GM18868 (cell line): ENCODE results near the gene PXT1.

ENCODE experiments used
- ATAC-seq: cut with Tn5 transposase; IDR thresholded peaks from one replicate; pipeline ENCODE4 v1.9.1; 2021; ENCODE audit warnings: mild to moderate bottlenecking, moderate library complexity; ENCODE audit not compliant: unreplicated experiment

Gene PXT1

GRCh38 chr6:36349240-36349639, 93.4 kb downstream of the PXT1 start:
- ATAC-seq, result no peak

GRCh38 chr6:36347621-36348020, 95.0 kb downstream of the PXT1 start:
- no peak for ATAC-seq

- no peak for ATAC-seq
Measured at GRCh38 chr6:36346486-36347273, 96.0 kb downstream of the PXT1 start.

- no peak for ATAC-seq
Measured at GRCh38 chr6:36345681-36346466, 96.8 kb downstream of the PXT1 start.

- ATAC-seq, result no peak
Measured at GRCh38 chr6:36343109-36343680, 99.5 kb downstream of the PXT1 start.

- no peak for ATAC-seq
Measured at GRCh38 chr6:36340618-36341454, 101.8 kb downstream of the PXT1 start.
